Measurements from ENCODE around the gene CEBPE.

Gene CEBPE

GRCh38 chr14:23101213-23101970 lies 17.7 kb downstream of the CEBPE start:
- DNase-seq: no peak

GRCh38 chr14:23099212-23099861 lies 19.7 kb downstream of the CEBPE start:
- no peak for DNase-seq

GRCh38 chr14:23097786-23098185 lies 21.3 kb downstream of the CEBPE start:
- no peak for DNase-seq

- peak; percentile 99 for DNase-seq
Measured at GRCh38 chr14:23095196-23096108, 23.6 kb downstream of the CEBPE start, which contains the start of gene C14orf119. TSS of gene C14orf119 (plus strand) at chr14:23095505. CDS start at chr14:23097659, 2,154 bp downstream.

GRCh38 chr14:23094666-23095195 lies 24.3 kb downstream of the CEBPE start, which contains the start of gene ACIN1:
TSS of gene ACIN1 (minus strand) at chr14:23095136. CDS start at chr14:23095112, 24 bp downstream.
- peak in 1 of 2 experiments; percentile 60 for DNase-seq

GRCh38 chr14:23093991-23094665 lies 24.9 kb downstream of the CEBPE start:
- peak in 1 of 2 experiments; percentile 66 for DNase-seq

GRCh38 chr14:23093526-23093925 lies 25.5 kb downstream of the CEBPE start:
- no peak for DNase-seq

GRCh38 chr14:23093104-23093503 lies 26.0 kb downstream of the CEBPE start:
- DNase-seq: no peak

- no peak for DNase-seq
Measured at GRCh38 chr14:23091294-23092225, 27.5 kb downstream of the CEBPE start.

- no peak for DNase-seq
Measured at GRCh38 chr14:23090254-23090636, 28.8 kb downstream of the CEBPE start.

GRCh38 chr14:23089498-23090253 lies 29.4 kb downstream of the CEBPE start:
- DNase-seq: no peak

- DNase-seq: no peak
Measured at GRCh38 chr14:23086565-23086964, 32.5 kb downstream of the CEBPE start.

GRCh38 chr14:23085458-23085857 lies 33.6 kb downstream of the CEBPE start:
- DNase-seq: no peak

- DNase-seq: no peak
Measured at GRCh38 chr14:23080474-23080873, 38.6 kb downstream of the CEBPE start.

- no peak for DNase-seq
Measured at GRCh38 chr14:23079716-23080115, 39.3 kb downstream of the CEBPE start.

GRCh38 chr14:23078692-23079116 lies 40.4 kb downstream of the CEBPE start:
- DNase-seq: no peak

- no peak for DNase-seq
Measured at GRCh38 chr14:23077962-23078361, 41.1 kb downstream of the CEBPE start.

- DNase-seq: no peak
Measured at GRCh38 chr14:23076785-23077408, 42.2 kb downstream of the CEBPE start.

GRCh38 chr14:23074906-23075305 lies 44.1 kb downstream of the CEBPE start:
- DNase-seq: no peak

Measured in activated CD4-positive, alpha-beta T cell treated with anti-CD3 and anti-CD28 coated beads, Interleukin-2, amount 50 U/mL, for 4 hours (primary cell).